Keratinocyte (primary cell): ENCODE data around the gene OTOP1. TPM values are rescaled to one million over a fixed set of nuclear protein-coding genes. Genes with fewer than 3 reads are reported as not detected.

Source experiments
- polyA plus RNA-seq, 5 experiments: library from polyadenylated mRNA; depleted of rRNA in 3 of 5; stranded (reverse) in 3 of 5; stranded (forward) in 1 of 5; unstranded in 1 of 5; fragments of >200 nt; gene quantifications; 1 replicate in 1 of 5; 2 replicates in 3 of 5; 3 replicates in 1 of 5; pipeline versions ENCODE4 v1.2.1 to v1.2.3, GENCODE V29; 2011 to 2012; ENCODE audit warnings: missing spikeins in 2 of 5, low read depth in 1 of 5, low replicate concordance in 1 of 5

OTOP1 gene
- polyA plus RNA-seq, 1 donor (not counting 4 experiments of a cell fraction or from before 2014, with no cell fraction given) = not detected

Other genes starting within 250 kb of the OTOP1 start
- 23.4 to 32.7 TPM (median 23.9 TPM) in 3 replicates for gene TMEM128, start 21.3 kb upstream of the OTOP1 start, polyA plus RNA-seq
- 6.7 to 21.5 TPM (median 19.8 TPM) in 3 replicates for gene LYAR, start 63.2 kb upstream of the OTOP1 start, polyA plus RNA-seq
- 2.1 to 4.2 TPM (median 3.8 TPM) in 3 replicates for gene ZBTB49, start 63.3 kb upstream of the OTOP1 start, polyA plus RNA-seq
- gene NSG1, start 160.2 kb upstream of the OTOP1 start, polyA plus RNA-seq = 49.3 to 68.6 TPM (median 62.0 TPM) in 3 replicates